ENCODE data around the gene ARL13A.

The ARL13A gene

GRCh38 chrX:100969408-100969807 lies at the start of gene ARL13A:
Gene ARL13A (plus strand): TSS chrX:100969708. CDS start chrX:100973690, 3,982 bp downstream.
- Mint-ChIP-seq H3K4me3 (no peak within 1 kb of the TSS), H3K27ac (no peak within 1 kb of the TSS), H3K36me3 (ENCODE audit: low read depth) (peaks cover 5% of the 10 kb centered on the region), H3K4me1 (ENCODE audit: low read depth) (no peaks in the 10 kb centered on the region), H3K9me3 (no peaks in the 10 kb centered on the region), H3K27me3 (no peaks in the 10 kb centered on the region)
- DNase-seq: no peak

- H3K9me3 Mint-ChIP-seq: no peaks in the 10 kb centered on the region
- H3K27ac Mint-ChIP-seq: no peak overlapping the region
- DNase-seq: no peak
- H3K27me3 Mint-ChIP-seq: peaks cover 12% of the 10 kb centered on the region
- H3K4me1 Mint-ChIP-seq (ENCODE audit: low read depth): peaks cover 39% of the 10 kb centered on the region
- H3K4me3 Mint-ChIP-seq: no peak overlapping the region
- no peaks in the 10 kb centered on the region for H3K36me3 Mint-ChIP-seq (ENCODE audit: low read depth)
Observed at GRCh38 chrX:100924375-100924774, 45.1 kb upstream of the ARL13A start.

GRCh38 chrX:100926453-100926852 lies 43.1 kb upstream of the ARL13A start:
- peaks cover 4% of the 10 kb centered on the region for H3K9me3 Mint-ChIP-seq
- peaks cover 16% of the 10 kb centered on the region for H3K27me3 Mint-ChIP-seq
- no peaks in the 10 kb centered on the region for H3K36me3 Mint-ChIP-seq (ENCODE audit: low read depth)
- H3K4me1 Mint-ChIP-seq (ENCODE audit: low read depth): peaks cover 48% of the 10 kb centered on the region
- no peak overlapping the region for H3K4me3 Mint-ChIP-seq
- H3K27ac Mint-ChIP-seq: no peak overlapping the region
- DNase-seq: no peak

- Mint-ChIP-seq H3K4me3 (peak within 1 kb of the TSS; percentile 81), H3K9me3 (peaks cover 5% of the 10 kb centered on the region), H3K27ac (peak within 1 kb of the TSS; percentile 74)
Observed at GRCh38 chrX:100928660-100929613, 40.6 kb upstream of the ARL13A start, which contains the start of gene XKRX. Gene XKRX (minus strand): TSS chrX:100928917. CDS start chrX:100928304, 613 bp downstream.

GRCh38 chrX:100931218-100931924 lies 38.1 kb upstream of the ARL13A start:
- no peak for DNase-seq
- peak overlapping the region; percentile 64 for H3K27ac Mint-ChIP-seq
- peaks cover 24% of the 10 kb centered on the region for H3K27me3 Mint-ChIP-seq

More at GRCh38 chrX:100928660-100929613, 40.6 kb upstream of the ARL13A start, which contains the start of gene XKRX:
- peak; percentile 61 for DNase-seq
- Mint-ChIP-seq H3K4me1 (ENCODE audit: low read depth) (peaks cover 53% of the 10 kb centered on the region), H3K36me3 (ENCODE audit: low read depth) (no peaks in the 10 kb centered on the region), H3K27me3 (peaks cover 23% of the 10 kb centered on the region)

GRCh38 chrX:100931925-100932285 lies 37.6 kb upstream of the ARL13A start:
- no peak overlapping the region for H3K4me3 Mint-ChIP-seq
- no peak overlapping the region for H3K27ac Mint-ChIP-seq
- H3K9me3 Mint-ChIP-seq: peaks cover 5% of the 10 kb centered on the region
- H3K4me1 Mint-ChIP-seq (ENCODE audit: low read depth): peaks cover 33% of the 10 kb centered on the region
- no peaks in the 10 kb centered on the region for H3K36me3 Mint-ChIP-seq (ENCODE audit: low read depth)
- DNase-seq: no peak
- H3K27me3 Mint-ChIP-seq: peaks cover 24% of the 10 kb centered on the region

More at GRCh38 chrX:100931218-100931924, 38.1 kb upstream of the ARL13A start:
- Mint-ChIP-seq H3K4me1 (ENCODE audit: low read depth) (peaks cover 37% of the 10 kb centered on the region), H3K9me3 (peaks cover 5% of the 10 kb centered on the region), H3K4me3 (no peak overlapping the region), H3K36me3 (ENCODE audit: low read depth) (no peaks in the 10 kb centered on the region)

GRCh38 chrX:100935767-100936166 lies 33.7 kb upstream of the ARL13A start:
- peaks cover 5% of the 10 kb centered on the region for H3K9me3 Mint-ChIP-seq
- H3K4me1 Mint-ChIP-seq (ENCODE audit: low read depth): peaks cover 20% of the 10 kb centered on the region
- H3K27me3 Mint-ChIP-seq: peaks cover 19% of the 10 kb centered on the region
- no peak overlapping the region for H3K27ac Mint-ChIP-seq
- H3K4me3 Mint-ChIP-seq: no peak overlapping the region
- DNase-seq: no peak
- H3K36me3 Mint-ChIP-seq (ENCODE audit: low read depth): no peaks in the 10 kb centered on the region

GRCh38 chrX:100939333-100939732 lies 30.2 kb upstream of the ARL13A start:
- H3K9me3 Mint-ChIP-seq: no peaks in the 10 kb centered on the region
- H3K27me3 Mint-ChIP-seq: peaks cover 4% of the 10 kb centered on the region
- H3K27ac Mint-ChIP-seq: peak overlapping the region; percentile 70
- H3K36me3 Mint-ChIP-seq (ENCODE audit: low read depth): no peaks in the 10 kb centered on the region
- peaks cover 7% of the 10 kb centered on the region for H3K4me1 Mint-ChIP-seq (ENCODE audit: low read depth)
- H3K4me3 Mint-ChIP-seq: no peak overlapping the region
- no peak for DNase-seq

- Mint-ChIP-seq H3K36me3 (ENCODE audit: low read depth) (no peaks in the 10 kb centered on the region), H3K9me3 (no peaks in the 10 kb centered on the region), H3K4me3 (no peak overlapping the region), H3K27me3 (peaks cover 19% of the 10 kb centered on the region), H3K4me1 (ENCODE audit: low read depth) (peaks cover under 1% of the 10 kb centered on the region), H3K27ac (no peak overlapping the region)
- DNase-seq: no peak
Observed at GRCh38 chrX:100944601-100945000, 24.9 kb upstream of the ARL13A start.

- DNase-seq: no peak
- Mint-ChIP-seq H3K27me3 (peaks cover 19% of the 10 kb centered on the region), H3K4me3 (no peak overlapping the region), H3K9me3 (no peaks in the 10 kb centered on the region), H3K4me1 (ENCODE audit: low read depth) (no peaks in the 10 kb centered on the region), H3K27ac (no peak overlapping the region), H3K36me3 (ENCODE audit: low read depth) (no peaks in the 10 kb centered on the region)
Observed at GRCh38 chrX:100946299-100946927, 23.1 kb upstream of the ARL13A start.

GRCh38 chrX:100948557-100948956 lies 21.0 kb upstream of the ARL13A start:
- DNase-seq: no peak
- H3K36me3 Mint-ChIP-seq (ENCODE audit: low read depth): no peaks in the 10 kb centered on the region
- H3K4me1 Mint-ChIP-seq (ENCODE audit: low read depth): no peaks in the 10 kb centered on the region
- no peak overlapping the region for H3K27ac Mint-ChIP-seq
- no peaks in the 10 kb centered on the region for H3K9me3 Mint-ChIP-seq
- peaks cover 22% of the 10 kb centered on the region for H3K27me3 Mint-ChIP-seq
- H3K4me3 Mint-ChIP-seq: no peak overlapping the region

- no peaks in the 10 kb centered on the region for H3K27me3 Mint-ChIP-seq
- H3K27ac Mint-ChIP-seq: no peak overlapping the region
- H3K36me3 Mint-ChIP-seq (ENCODE audit: low read depth): no peaks in the 10 kb centered on the region
- no peak for DNase-seq
- H3K4me1 Mint-ChIP-seq (ENCODE audit: low read depth): no peaks in the 10 kb centered on the region
- H3K9me3 Mint-ChIP-seq: no peaks in the 10 kb centered on the region
- H3K4me3 Mint-ChIP-seq: no peak overlapping the region
Observed at GRCh38 chrX:100962811-100963210, 6.7 kb upstream of the ARL13A start.

GRCh38 chrX:100964362-100964761 lies 5.1 kb upstream of the ARL13A start:
- Mint-ChIP-seq H3K36me3 (ENCODE audit: low read depth) (no peaks in the 10 kb centered on the region), H3K4me3 (no peak overlapping the region), H3K27me3 (no peaks in the 10 kb centered on the region), H3K27ac (no peak overlapping the region), H3K4me1 (ENCODE audit: low read depth) (no peaks in the 10 kb centered on the region), H3K9me3 (no peaks in the 10 kb centered on the region)
- no peak for DNase-seq

- no peak overlapping the region for H3K27ac Mint-ChIP-seq
- no peak for DNase-seq
- H3K27me3 Mint-ChIP-seq: no peaks in the 10 kb centered on the region
Observed at GRCh38 chrX:100969936-100970335, 428 bp downstream of the ARL13A start.

More at GRCh38 chrX:100969936-100970335, 428 bp downstream of the ARL13A start:
- peaks cover 5% of the 10 kb centered on the region for H3K36me3 Mint-ChIP-seq (ENCODE audit: low read depth)
- no peaks in the 10 kb centered on the region for H3K4me1 Mint-ChIP-seq (ENCODE audit: low read depth)
- H3K9me3 Mint-ChIP-seq: no peaks in the 10 kb centered on the region
- H3K4me3 Mint-ChIP-seq: no peak overlapping the region

Data from activated T-cell treated with anti-CD3 and anti-CD28 coated beads, Interleukin-2, amount 50 U/mL, for 24 hours (primary cell).